DMS153 (cell line): ENCODE data around the gene IL22RA1.
A peak's percentile ranks its signal among the peaks of the same experiment; 100 is the strongest.

Experiments
- DNase-seq: peaks from one replicate; lab custom pipeline; 2025; lab: John Stamatoyannopoulos, UW

IL22RA1 gene

GRCh38 chr1:24114753-24115152, 28.2 kb downstream of the IL22RA1 start:
- DNase-seq, result no peak

- DNase-seq, result no peak
These were observed 29.3 kb downstream of the IL22RA1 start for GRCh38 chr1:24113641-24114033.

GRCh38 chr1:24111996-24112779, 30.8 kb downstream of the IL22RA1 start, which contains the start of gene MYOM3:
TSS of gene MYOM3 (minus strand) at chr1:24112135. CDS start at chr1:24108636, 3,499 bp downstream.
- peak; percentile 45 for DNase-seq

- no peak for DNase-seq
These were observed 31.5 kb downstream of the IL22RA1 start for GRCh38 chr1:24111262-24111995.

- no peak for DNase-seq
These were observed 32.2 kb downstream of the IL22RA1 start for GRCh38 chr1:24110642-24111261.

GRCh38 chr1:24109686-24110475, 33.1 kb downstream of the IL22RA1 start:
- no peak for DNase-seq

- DNase-seq, result no peak
These were observed 33.8 kb downstream of the IL22RA1 start for GRCh38 chr1:24109166-24109483.

GRCh38 chr1:24108334-24109165, 34.4 kb downstream of the IL22RA1 start:
- DNase-seq, result no peak

- DNase-seq, result no peak
These were observed 35.3 kb downstream of the IL22RA1 start for GRCh38 chr1:24107462-24108138.

- DNase-seq, result no peak
These were observed 37.4 kb downstream of the IL22RA1 start for GRCh38 chr1:24105368-24106160.

- no peak for DNase-seq
These were observed 38.1 kb downstream of the IL22RA1 start for GRCh38 chr1:24104854-24105253.

- DNase-seq, result no peak
These were observed 39.1 kb downstream of the IL22RA1 start for GRCh38 chr1:24103879-24104278.

GRCh38 chr1:24103408-24103807, 39.5 kb downstream of the IL22RA1 start:
- DNase-seq, result no peak

- DNase-seq, result no peak
These were observed 40.0 kb downstream of the IL22RA1 start for GRCh38 chr1:24102961-24103360.

GRCh38 chr1:24101796-24102586, 40.9 kb downstream of the IL22RA1 start:
- peak; percentile 5 for DNase-seq

GRCh38 chr1:24100945-24101737, 41.8 kb downstream of the IL22RA1 start:
- DNase-seq, result no peak

- no peak for DNase-seq
These were observed 43.8 kb downstream of the IL22RA1 start for GRCh38 chr1:24098943-24099638.

- DNase-seq, result no peak
These were observed 44.8 kb downstream of the IL22RA1 start for GRCh38 chr1:24098102-24098501.
